A549 (cell line): ENCODE data around the gene TEX9.

Source experiments
- ELK1 ChIP-seq: fragments of 150-350 bp; IDR thresholded peaks from 2 replicates; pipeline ENCODE4 v1.6.1; 2014; ENCODE audit warnings: low read depth, mild to moderate bottlenecking, low read length
- KDM5A ChIP-seq: fragments of 200-600 bp; sonication (generic); IDR thresholded peaks from 2 replicates; pipeline ENCODE4 v1.6.1; 2016; ENCODE audit warnings: antibody characterized with exemption, mild to moderate bottlenecking
- TF ChIP-seq, protein P1 (sequence below): IDR thresholded peaks from 2 replicates; pipeline ENCODE4 v1.6.1; 2012

DNA sequence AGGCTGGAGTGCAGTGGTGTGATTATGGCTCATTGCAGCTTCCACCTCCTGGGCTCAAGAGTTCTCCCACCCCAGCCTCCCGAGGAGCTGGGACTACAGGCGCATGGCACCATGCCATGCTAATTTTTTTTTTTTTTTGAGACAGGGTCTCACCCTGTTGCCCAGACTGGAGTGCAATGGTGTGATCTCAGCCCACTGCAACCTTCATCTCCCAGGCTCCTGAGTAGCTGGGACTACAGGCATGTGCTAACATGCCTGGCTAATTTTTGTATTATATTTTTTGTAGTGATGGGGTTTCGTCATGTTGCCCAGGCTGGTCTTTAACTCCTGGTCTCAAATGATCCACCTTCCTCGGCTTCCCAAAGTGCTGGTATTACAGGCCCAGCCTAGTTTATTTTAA lies 4.0 kb downstream of the TEX9 start:
- no peak for TF ChIP-seq ELK1
- no peak for TF ChIP-seq KDM5A
- TF ChIP-seq, protein P1, sequence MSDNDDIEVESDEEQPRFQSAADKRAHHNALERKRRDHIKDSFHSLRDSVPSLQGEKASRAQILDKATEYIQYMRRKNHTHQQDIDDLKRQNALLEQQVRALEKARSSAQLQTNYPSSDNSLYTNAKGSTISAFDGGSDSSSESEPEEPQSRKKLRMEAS = no peak
